ENCODE measurements around the gene SCYL3.

- no peak for TF ChIP-seq CTCF (IDR thresholded peaks at IDR 0.05 in 4 of 5, conservative IDR thresholded peaks at IDR 0.05 in 1 of 5)
- TF ChIP-seq POLR2A (IDR thresholded peaks at IDR 0.05) = no peak
Measured at GRCh38 chr1:169835647-169836046, 58.0 kb downstream of the SCYL3 start.
